ENCODE results near the gene KLK2.

The KLK2 gene

GRCh38 chr19:50836543-50837195 lies 36.6 kb upstream of the KLK2 start:
- TF ChIP-seq CTCF (IDR thresholded peaks at IDR 0.05; ENCODE audit: low read depth, low read length), result no peak
- H3K36me3 ChIP-seq, result no peaks in the 10 kb centered on the region
- DNase-seq, result no peak
- no peaks in the 10 kb centered on the region for H3K9me3 ChIP-seq
- no peaks in the 10 kb centered on the region for H3K4me1 ChIP-seq
- no peak overlapping the region for H3K4me3 ChIP-seq (ENCODE audit: low read depth, low read length)
- H3K27me3 ChIP-seq, result no peaks in the 10 kb centered on the region

GRCh38 chr19:50837300-50837699 lies 35.9 kb upstream of the KLK2 start:
- DNase-seq, result no peak
- H3K9me3 ChIP-seq, result no peaks in the 10 kb centered on the region
- no peaks in the 10 kb centered on the region for H3K36me3 ChIP-seq
- no peaks in the 10 kb centered on the region for H3K27me3 ChIP-seq
- H3K4me3 ChIP-seq (ENCODE audit: low read depth, low read length), result no peak overlapping the region
- H3K4me1 ChIP-seq, result no peaks in the 10 kb centered on the region
- no peak for TF ChIP-seq CTCF (IDR thresholded peaks at IDR 0.05; ENCODE audit: low read depth, low read length)

- no peak for DNase-seq
- H3K4me1 ChIP-seq, result no peaks in the 10 kb centered on the region
- H3K36me3 ChIP-seq, result no peaks in the 10 kb centered on the region
- H3K4me3 ChIP-seq (ENCODE audit: low read depth, low read length), result no peak overlapping the region
- TF ChIP-seq CTCF (IDR thresholded peaks at IDR 0.05; ENCODE audit: low read depth, low read length), result peak; percentile 54
- no peaks in the 10 kb centered on the region for H3K9me3 ChIP-seq
- H3K27me3 ChIP-seq, result no peaks in the 10 kb centered on the region
Measured at GRCh38 chr19:50838239-50838638, 35.0 kb upstream of the KLK2 start.

GRCh38 chr19:50839712-50840655 lies 33.3 kb upstream of the KLK2 start:
- Histone ChIP-seq H3K36me3 (no peaks in the 10 kb centered on the region), H3K27me3 (no peaks in the 10 kb centered on the region), H3K4me3 (ENCODE audit: low read depth, low read length) (no peak overlapping the region), H3K4me1 (no peaks in the 10 kb centered on the region), H3K9me3 (no peaks in the 10 kb centered on the region)
- TF ChIP-seq CTCF (IDR thresholded peaks at IDR 0.05; ENCODE audit: low read depth, low read length), result no peak
- no peak for DNase-seq

- Histone ChIP-seq H3K4me3 (ENCODE audit: low read depth, low read length) (no peak overlapping the region), H3K36me3 (no peaks in the 10 kb centered on the region), H3K27me3 (no peaks in the 10 kb centered on the region), H3K4me1 (no peaks in the 10 kb centered on the region), H3K9me3 (no peaks in the 10 kb centered on the region)
- no peak for TF ChIP-seq CTCF (IDR thresholded peaks at IDR 0.05; ENCODE audit: low read depth, low read length)
- DNase-seq, result no peak
Measured at GRCh38 chr19:50842130-50842529, 31.1 kb upstream of the KLK2 start.

GRCh38 chr19:50843205-50843604 lies 30.0 kb upstream of the KLK2 start:
- H3K27me3 ChIP-seq, result no peaks in the 10 kb centered on the region
- H3K9me3 ChIP-seq, result no peaks in the 10 kb centered on the region
- no peak for DNase-seq
- no peak overlapping the region for H3K4me3 ChIP-seq (ENCODE audit: low read depth, low read length)
- no peaks in the 10 kb centered on the region for H3K36me3 ChIP-seq
- TF ChIP-seq CTCF (IDR thresholded peaks at IDR 0.05; ENCODE audit: low read depth, low read length), result no peak
- H3K4me1 ChIP-seq, result no peaks in the 10 kb centered on the region

Data from BE2C (cell line).